IMR-90 (cell line): Measurements from ENCODE around the gene PAX1. TPM values are rescaled to one million over a fixed set of nuclear protein-coding genes. Genes with fewer than 3 reads are reported as not detected.

Source experiments
- ATAC-seq: fragments of 200-7000 bp; cut with Tn5 transposase; 2 replicates; pipeline ENCODE4 v1.9.1; 2020; ENCODE audit warnings: low read depth, mild to moderate bottlenecking, moderate library complexity
- BruUV-seq: library from RNA; stranded (reverse); fragments of 400-500 nt; replicated peaks from 2 replicates; lab custom pipeline; 2021; lab: Mats Ljungman, UMichigan
- CTCF ChIA-PET: fragments of 300-600 bp; formaldehyde crosslinking; extraction: SDS; loops from one replicate; lab custom pipeline; 2021; ENCODE audit warnings: antibody characterized with exemption; lab: Yijun Ruan, JAX
- POLR2A ChIA-PET: fragments of 300-600 bp; sonication (Branson Sonifier 250); formaldehyde crosslinking; loops from one replicate; lab custom pipeline; 2022; ENCODE audit warnings: antibody characterized with exemption; ENCODE audit not compliant: unreplicated experiment; lab: Charles Lee
- DNase-seq: peaks from one replicate; pipeline ENCODE4 v3.0.0; 2013
- H2AFZ ChIP-seq: replicated peaks from 2 replicates; pipeline ENCODE3; 2013; ENCODE audit warnings: low read length, mild to moderate bottlenecking; ENCODE audit not compliant: poor library complexity
- H2AK5ac ChIP-seq: 2 replicates; pipeline ENCODE4 v1.6.1; 2013; ENCODE audit warnings: low read depth, low read length, inconsistent platforms
- H2AK9ac ChIP-seq: replicated peaks from 2 replicates; pipeline ENCODE3; 2013; ENCODE audit warnings: mild to moderate bottlenecking, low read depth, low read length, moderate library complexity; ENCODE audit not compliant: poor library complexity
- H2BK120ac ChIP-seq: 2 replicates; pipeline ENCODE4 v1.6.1; 2013; ENCODE audit warnings: low read depth, low read length, inconsistent platforms
- H2BK15ac ChIP-seq: 3 replicates; pipeline ENCODE4 v1.6.1; 2013; ENCODE audit warnings: low read depth, low read length, inconsistent platforms
- H2BK20ac ChIP-seq: 2 replicates; pipeline ENCODE4 v1.6.1; 2013; ENCODE audit warnings: low read depth, mild to moderate bottlenecking, inconsistent platforms, low read length, moderate library complexity
- H2BK5ac ChIP-seq: 2 replicates; pipeline ENCODE4 v1.6.1; 2013; ENCODE audit warnings: mild to moderate bottlenecking, low read depth, low read length, inconsistent platforms; ENCODE audit not compliant: poor library complexity, severe bottlenecking
- H3K14ac ChIP-seq: replicated peaks from 2 replicates; pipeline ENCODE4 v1.6.1; 2013; ENCODE audit warnings: low read depth, low read length, inconsistent platforms
- H3K18ac ChIP-seq: 2 replicates; pipeline ENCODE4 v1.6.1; 2013; ENCODE audit warnings: low read depth, low read length, control low read depth
- H3K23ac ChIP-seq: 2 replicates; pipeline ENCODE4 v1.6.1; 2013; ENCODE audit warnings: low read depth, low read length, inconsistent platforms
- H3K27ac ChIP-seq: 2 replicates; pipeline ENCODE4 v1.5.1; 2013; ENCODE audit warnings: mild to moderate bottlenecking, control low read depth, low read length; ENCODE audit not compliant: insufficient read depth
- H3K27me3 ChIP-seq: 2 replicates; pipeline ENCODE4 v1.6.1; 2013; ENCODE audit warnings: low read length; ENCODE audit not compliant: control insufficient read depth, insufficient read depth
- H3K36me3 ChIP-seq: 2 replicates; pipeline ENCODE4 v1.6.1; 2013; ENCODE audit warnings: low read length, mixed read lengths; ENCODE audit not compliant: control insufficient read depth, insufficient read depth
- H3K4ac ChIP-seq: 2 replicates; pipeline ENCODE4 v1.6.1; 2013; ENCODE audit warnings: low read depth, low read length, inconsistent platforms
- H3K4me1 ChIP-seq: 2 replicates; pipeline ENCODE4 v1.6.1; 2013; ENCODE audit warnings: low read length, mixed read lengths; ENCODE audit not compliant: control insufficient read depth, insufficient read depth
- H3K4me2 ChIP-seq: 2 replicates; pipeline ENCODE4 v1.6.1; 2013; ENCODE audit warnings: low read depth, mild to moderate bottlenecking, control low read depth, low read length, moderate library complexity
- H3K4me3 ChIP-seq: 2 replicates; pipeline ENCODE4 v1.5.1; 2013; ENCODE audit warnings: low read depth, mild to moderate bottlenecking, control low read depth, low read length, moderate library complexity; ENCODE audit not compliant: insufficient read depth
- H3K56ac ChIP-seq: 2 replicates; pipeline ENCODE4 v1.6.1; 2013; ENCODE audit warnings: low read length, inconsistent platforms; ENCODE audit not compliant: insufficient read depth; ENCODE audit errors: extremely low read depth
- H3K79me1 ChIP-seq, 2 experiments: 2 replicates each; pipeline ENCODE4 v1.6.1; 2013; ENCODE audit warnings: low read length in 2 of 2, inconsistent platforms in 1 of 2, low read depth in 1 of 2
- H3K9ac ChIP-seq: 2 replicates; pipeline ENCODE4 v1.6.1; 2013; ENCODE audit warnings: low read depth, low read length, control low read depth
- H3K9me1 ChIP-seq: 2 replicates; pipeline ENCODE4 v1.6.1; 2013; ENCODE audit warnings: low read length, inconsistent platforms; ENCODE audit not compliant: insufficient read depth
- H3K9me3 ChIP-seq: 2 replicates; pipeline ENCODE4 v1.6.1; 2013; ENCODE audit warnings: low read length; ENCODE audit not compliant: control insufficient read depth, insufficient read depth
- H4K20me1 ChIP-seq: 2 replicates; pipeline ENCODE4 v1.6.1; 2013; ENCODE audit warnings: low read length, inconsistent platforms; ENCODE audit not compliant: insufficient read depth
- H4K5ac ChIP-seq: 2 replicates; pipeline ENCODE4 v1.6.1; 2013; ENCODE audit warnings: mild to moderate bottlenecking, low read depth, low read length, control low read depth
- H4K8ac ChIP-seq, 2 experiments: 2 replicates each; pipeline ENCODE4 v1.6.1; 2013; ENCODE audit warnings: low read depth in 2 of 2, low read length in 2 of 2, control low read depth in 1 of 2, inconsistent platforms in 1 of 2
- H4K91ac ChIP-seq: 2 replicates; pipeline ENCODE4 v1.6.1; 2013; ENCODE audit warnings: low read depth, low read length, inconsistent platforms; ENCODE audit not compliant: insufficient read depth
- BHLHE40 ChIP-seq: fragments of 150-350 bp; IDR thresholded peaks from 2 replicates; pipeline ENCODE4 v1.6.1; 2016; ENCODE audit warnings: mild to moderate bottlenecking, low read depth, low read length
- CEBPB ChIP-seq: IDR thresholded peaks from 2 replicates; pipeline ENCODE4 v1.6.1; 2012; ENCODE audit warnings: low read depth, low read length, improper control_type of control experiment
- CHD1 ChIP-seq: IDR thresholded peaks from 2 replicates; pipeline ENCODE4 v1.6.1; 2012; ENCODE audit warnings: low read depth, low read length, improper control_type of control experiment
- CTCF ChIP-seq: conservative IDR thresholded peaks from 2 replicates; pipeline ENCODE4 v1.5.1; 2012; ENCODE audit warnings: mild to moderate bottlenecking, low read depth, low read length, improper control_type of control experiment
- ELK1 ChIP-seq: fragments of 150-350 bp; IDR thresholded peaks from 2 replicates; pipeline ENCODE4 v1.6.1; 2016; ENCODE audit warnings: low read depth, mild to moderate bottlenecking, low read length, moderate library complexity, borderline replicate concordance
- FOS ChIP-seq: fragments of 150-350 bp; IDR thresholded peaks from 2 replicates; pipeline ENCODE4 v1.6.1; 2016; ENCODE audit warnings: low read depth, low read length
- MAFK ChIP-seq: IDR thresholded peaks from 2 replicates; pipeline ENCODE4 v1.6.1; 2012; ENCODE audit warnings: low read depth, low read length, improper control_type of control experiment
- MAZ ChIP-seq: IDR thresholded peaks from 2 replicates; pipeline ENCODE4 v1.6.1; 2012; ENCODE audit warnings: low read depth, mild to moderate bottlenecking, low read length, improper control_type of control experiment, moderate library complexity, borderline replicate concordance
- MXI1 ChIP-seq: IDR thresholded peaks from 2 replicates; pipeline ENCODE4 v1.6.1; 2012; ENCODE audit warnings: low read depth, mild to moderate bottlenecking, low read length, moderate library complexity, borderline replicate concordance
- NFE2L2 ChIP-seq: fragments of 150-350 bp; IDR thresholded peaks from 2 replicates; pipeline ENCODE4 v1.6.1; 2016; ENCODE audit warnings: low read depth, mild to moderate bottlenecking, low read length
- POLR2A ChIP-seq: IDR thresholded peaks from 2 replicates; pipeline ENCODE4 v1.6.1; 2012; ENCODE audit warnings: mild to moderate bottlenecking, low read depth, low read length
- RAD21 ChIP-seq: IDR thresholded peaks from 2 replicates; pipeline ENCODE4 v1.6.1; 2012; ENCODE audit warnings: low read length, improper control_type of control experiment
- RCOR1 ChIP-seq: IDR thresholded peaks from 2 replicates; pipeline ENCODE4 v1.6.1; 2012; ENCODE audit warnings: mild to moderate bottlenecking, low read length, improper control_type of control experiment; ENCODE audit not compliant: insufficient replicate concordance
- RFX5 ChIP-seq: IDR thresholded peaks from 2 replicates; pipeline ENCODE4 v1.8.0; 2012; ENCODE audit warnings: low read depth, mild to moderate bottlenecking, low read length, moderate library complexity
- SMC3 ChIP-seq: fragments of 150-350 bp; IDR thresholded peaks from 2 replicates; pipeline ENCODE4 v1.6.1; 2016; ENCODE audit warnings: low read depth, mild to moderate bottlenecking, antibody characterized with exemption, low read length, moderate library complexity
- USF2 ChIP-seq: fragments of 150-350 bp; IDR thresholded peaks from 2 replicates; pipeline ENCODE4 v1.6.1; 2017; ENCODE audit warnings: mild to moderate bottlenecking, antibody characterized with exemption, low read length, low read depth
- WGBS, 2 experiments: methylation state at CpG; one replicate each; pipeline versions ENCODE4 v1.1.5 to v1.1.7; 2013; ENCODE audit warnings: missing lambda C conversion rate in 2 of 2; ENCODE audit not compliant: insufficient read length in 1 of 2; ENCODE audit errors: extremely low coverage in 2 of 2; 5-methylcytosine and 5-hydroxymethylcytosine counted together
- dilution Hi-C: fragments of 300-500 bp; cut with HindIII; formaldehyde crosslinking; loops from one replicate; pipeline ENCODE4 v1.14.3; 2018; ENCODE audit warnings: low sequenced_read_pairs; ENCODE audit not compliant: unreplicated experiment
- in situ Hi-C: fragments of 300-500 bp; cut with MboI; formaldehyde crosslinking; loops from 3 replicates; pipeline ENCODE4 v1.14.3; 2019; ENCODE audit warnings: low sequenced_read_pairs, inconsistent platforms, mixed read lengths
- intact Hi-C: fragments of 100-400 bp; cut with micrococcal nuclease; formaldehyde crosslinking; loops from 2 replicates; pipeline ENCODE4 v1.10.0; 2022
- polyA plus RNA-seq, 3 experiments: library from polyadenylated mRNA; depleted of rRNA; stranded (reverse); fragments of >200 nt; gene quantifications; 2 replicates each; pipeline ENCODE4 v1.2.3, GENCODE V29; 2012; ENCODE audit warnings: low replicate concordance in 1 of 3
- total RNA-seq: library from RNA; depleted of rRNA; stranded (reverse); fragments of >200 nt; gene quantifications from 2 replicates; pipeline ENCODE4 v1.2.3, GENCODE V29; 2012

PAX1 gene
- total and polyA plus RNA-seq, 2 of the 4 experiments (the other 2 are of a cell fraction) = not detected

- DNase-seq (no peak), ATAC-seq (no peak)
- H3K27ac ChIP-seq = no peak overlapping the region
- H4K20me1 ChIP-seq = no peaks in the 10 kb centered on the region
- no peak overlapping the region for H3K14ac ChIP-seq
- no peak overlapping the region for H2BK5ac ChIP-seq
- CTCF ChIA-PET = interaction anchor here (0.5 kb wide), 1 partner anchor 28 kb away, joined by 8 read pairs; no protein-coding TSS in a partner anchor
- no peaks in the 10 kb centered on the region for H3K4me1 ChIP-seq
- H2BK120ac ChIP-seq = no peak overlapping the region
- H3K27me3 ChIP-seq = peaks cover 56% of the 10 kb centered on the region
- H4K5ac ChIP-seq = no peak overlapping the region
- dilution Hi-C loops (no loop called here), in situ Hi-C loops (loop anchor here (25.0 kb wide), 1 partner anchor 602 kb away; no protein-coding TSS in a partner anchor), intact Hi-C loops (no loop called here)
- no peak overlapping the region for H2AK9ac ChIP-seq
- no peak for TF ChIP-seq MXI1
- TF ChIP-seq FOS = no peak
- no peak for TF ChIP-seq ELK1
- no peak for TF ChIP-seq CHD1
- TF ChIP-seq BHLHE40 = no peak
- no peak for TF ChIP-seq CEBPB
- no peak for TF ChIP-seq RCOR1
- TF ChIP-seq SMC3 = no peak
- no peak for TF ChIP-seq USF2
- TF ChIP-seq POLR2A = no peak
- TF ChIP-seq RAD21 = no peak
- TF ChIP-seq MAFK = no peak
- TF ChIP-seq CTCF = no peak
- TF ChIP-seq MAZ = no peak
- no peak for TF ChIP-seq NFE2L2
- no peak for TF ChIP-seq RFX5
- H2BK15ac ChIP-seq = no peak overlapping the region
- no peak overlapping the region for H2BK20ac ChIP-seq
- H3K79me1 ChIP-seq = no peaks in the 10 kb centered on the region
- no peaks in the 10 kb centered on the region for H3K9me1 ChIP-seq
- H3K18ac ChIP-seq = no peak overlapping the region
- no peak overlapping the region for H3K4ac ChIP-seq
- no peak overlapping the region for H3K9ac ChIP-seq
- no peak overlapping the region for H3K4me2 ChIP-seq
- 0% methylated on average over 2 of the region's 3 CpGs; no CpG with 5 or more reads in 1 of the 2 experiments for WGBS, 2 experiments
- H4K8ac ChIP-seq = no peak overlapping the region
- BruUV-seq = no TSS peak
- POLR2A ChIA-PET = no interaction called here
- no peak overlapping the region for H3K4me3 ChIP-seq
- H3K23ac ChIP-seq = no peak overlapping the region
- no peak overlapping the region for H3K56ac ChIP-seq
- no peaks in the 10 kb centered on the region for H3K9me3 ChIP-seq
- no peaks in the 10 kb centered on the region for H3K36me3 ChIP-seq
- H2AFZ ChIP-seq = no peak overlapping the region
- H2AK5ac ChIP-seq = no peak overlapping the region
- H4K91ac ChIP-seq = no peak overlapping the region
Measured at GRCh38 chr20:21710341-21710740, 4.9 kb downstream of the PAX1 start.
